ENCODE data around the gene SH3GLB2. TPM values are rescaled to one million over a fixed set of nuclear protein-coding genes. Genes with fewer than 3 reads are reported as not detected.

Gene SH3GLB2
- total and polyA plus RNA-seq, 10 of the 15 experiments (the other 5 are each of a cell fraction or from before 2014, with no cell fraction given): 0.21 to 61.3 (median 30.8) TPM

GRCh38 chr9:128987805-128988204 lies 40.3 kb downstream of the SH3GLB2 start:
- RAD21 ChIA-PET (ENCODE audit: unreplicated experiment): no interaction called here
- Histone ChIP-seq H3K4me3 (no peak overlapping the region), H3K4me2 (ENCODE audit: control insufficient read depth, insufficient read depth) (no peak overlapping the region), H2AFZ (ENCODE audit: control insufficient read depth, low read depth, low read length) (no peak overlapping the region), H3K4me1 (ENCODE audit: control insufficient read depth, insufficient read depth, low read length) (no peaks in the 10 kb centered on the region), H3K27me3 (replicated peaks in 1 of 2; ENCODE audit: control insufficient read depth in 2 of 2, insufficient read depth in 2 of 2, low read length in 1 of 2) (no peaks in the 10 kb centered on the region), H3K36me3 (ENCODE audit: control insufficient read depth in 2 of 2, insufficient read depth in 2 of 2, low read length in 1 of 2) (peaks cover 17 to 37% of the 10 kb centered on the region in 2 experiments), H3K9me3 (replicated peaks; ENCODE audit: control insufficient read depth, insufficient read depth, low read length) (no peaks in the 10 kb centered on the region), H3K27ac (ENCODE audit: control insufficient read depth, insufficient read depth) (no peak overlapping the region), H4K20me1 (ENCODE audit: control insufficient read depth, insufficient read depth) (no peaks in the 10 kb centered on the region), H3K79me2 (ENCODE audit: control insufficient read depth, insufficient read depth, low read length) (no peaks in the 10 kb centered on the region), H3K9ac (ENCODE audit: control insufficient read depth, insufficient read depth, low read length) (no peak overlapping the region)
- intact Hi-C loops (cut with micrococcal nuclease; ENCODE audit: unreplicated experiment): no loop called here
- in situ Hi-C loops (cut with MboI): no loop called here
- FAIRE-seq (no peak), ATAC-seq (no peak), DNase-seq (ENCODE audit: low read depth, low spot score) (no peak)
- 95% methylated on average over 5 of the region's 5 CpGs for WGBS (ENCODE audit: insufficient coverage, insufficient replicate concordance, low lambda C conversion rate, missing lambda C conversion rate)
- POLR2A ChIA-PET: interaction anchor here (0.6 to 1.2 kb wide), 3 partner anchors 39 to 1025 kb away, joined by 3 to 6 read pairs (median 5); no protein-coding TSS in a partner anchor
- no TSS peak for BruUV-seq (replicated peaks)
- TF ChIP-seq GABPA (IDR thresholded peaks at IDR 0.05; ENCODE audit: low read depth) (no peak), PML (IDR thresholded peaks at IDR 0.05; ENCODE audit: low read length) (no peak), PBX3 (IDR thresholded peaks at IDR 0.05; ENCODE audit: insufficient replicate concordance, low read depth, low read length) (no peak), ZBTB11 (CRISPR knock-in tag; IDR thresholded peaks at IDR 0.05) (no peak), EP300 (IDR thresholded peaks at IDR 0.05; ENCODE audit: borderline replicate concordance in 1 of 2, control insufficient read depth in 1 of 2, low read depth in 2 of 2, low read length in 2 of 2) (no peak), MXI1 (IDR thresholded peaks at IDR 0.05; ENCODE audit: low read depth, low read length) (no peak), ATF3 (IDR thresholded peaks at IDR 0.05; ENCODE audit: borderline replicate concordance, extremely low read depth, low read depth, low read length) (no peak), IRF3 (IDR thresholded peaks at IDR 0.05) (no peak)
- CTCF ChIA-PET: no interaction called here
- SMC1A ChIA-PET (ENCODE audit: uncharacterized antibody, unreplicated experiment): interaction anchor here (1.2 kb wide), 1 partner anchor 39 kb away, joined by 3 read pairs; no protein-coding TSS in a partner anchor
